ENCODE data around the gene UBASH3A.

- TF ChIP-seq, protein P1, sequence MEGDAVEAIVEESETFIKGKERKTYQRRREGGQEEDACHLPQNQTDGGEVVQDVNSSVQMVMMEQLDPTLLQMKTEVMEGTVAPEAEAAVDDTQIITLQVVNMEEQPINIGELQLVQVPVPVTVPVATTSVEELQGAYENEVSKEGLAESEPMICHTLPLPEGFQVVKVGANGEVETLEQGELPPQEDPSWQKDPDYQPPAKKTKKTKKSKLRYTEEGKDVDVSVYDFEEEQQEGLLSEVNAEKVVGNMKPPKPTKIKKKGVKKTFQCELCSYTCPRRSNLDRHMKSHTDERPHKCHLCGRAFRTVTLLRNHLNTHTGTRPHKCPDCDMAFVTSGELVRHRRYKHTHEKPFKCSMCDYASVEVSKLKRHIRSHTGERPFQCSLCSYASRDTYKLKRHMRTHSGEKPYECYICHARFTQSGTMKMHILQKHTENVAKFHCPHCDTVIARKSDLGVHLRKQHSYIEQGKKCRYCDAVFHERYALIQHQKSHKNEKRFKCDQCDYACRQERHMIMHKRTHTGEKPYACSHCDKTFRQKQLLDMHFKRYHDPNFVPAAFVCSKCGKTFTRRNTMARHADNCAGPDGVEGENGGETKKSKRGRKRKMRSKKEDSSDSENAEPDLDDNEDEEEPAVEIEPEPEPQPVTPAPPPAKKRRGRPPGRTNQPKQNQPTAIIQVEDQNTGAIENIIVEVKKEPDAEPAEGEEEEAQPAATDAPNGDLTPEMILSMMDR (IDR thresholded peaks at IDR 0.05 in 2 of 3, conservative IDR thresholded peaks at IDR 0.05 in 1 of 3; ENCODE audit: borderline replicate concordance in 1 of 3, insufficient read depth in 1 of 3, low read depth in 2 of 3, low read length in 2 of 3), result no peak
- TF ChIP-seq JUND (IDR thresholded peaks at IDR 0.05) (no peak), ATF3 (IDR thresholded peaks at IDR 0.05) (no peak), POLR2A (IDR thresholded peaks at IDR 0.05; ENCODE audit: borderline replicate concordance, extremely low read depth, insufficient read depth, insufficient read length) (no peak), POLR2AphosphoS5 (IDR thresholded peaks at IDR 0.05; ENCODE audit: low read depth, low read length) (no peak), EZH2 (IDR thresholded peaks at IDR 0.05) (no peak), EZH2phosphoT487 (IDR thresholded peaks at IDR 0.05; ENCODE audit: borderline replicate concordance) (no peak), FOSL1 (IDR thresholded peaks at IDR 0.05; ENCODE audit: low read depth) (no peak), MAX (IDR thresholded peaks at IDR 0.05) (no peak), ZNF274 (IDR thresholded peaks at IDR 0.05; ENCODE audit: low read depth, low read length) (no peak), SRF (IDR thresholded peaks at IDR 0.05; ENCODE audit: low read depth) (no peak)
Observed at GRCh38 chr21:42430521-42430920, 26.8 kb downstream of the UBASH3A start.

All from HCT116 (cell line).